ENCODE data around the gene NPAS3.

The NPAS3 gene

GRCh38 chr14:33696165-33696564 lies 757.5 kb downstream of the NPAS3 start:
- no peak for DNase-seq

- no peak for DNase-seq
Observed at GRCh38 chr14:33699300-33699983, 760.8 kb downstream of the NPAS3 start.

- no peak for DNase-seq
Observed at GRCh38 chr14:33700052-33700451, 761.4 kb downstream of the NPAS3 start.

GRCh38 chr14:33702293-33702692 lies 763.6 kb downstream of the NPAS3 start:
- no peak for DNase-seq

- DNase-seq, result no peak
Observed at GRCh38 chr14:33704481-33704880, 765.8 kb downstream of the NPAS3 start.

- DNase-seq, result no peak
Observed at GRCh38 chr14:33705490-33705889, 766.8 kb downstream of the NPAS3 start.

GRCh38 chr14:33707716-33708115 lies 769.0 kb downstream of the NPAS3 start:
- DNase-seq, result no peak

GRCh38 chr14:33709283-33709682 lies 770.6 kb downstream of the NPAS3 start:
- no peak for DNase-seq

- no peak for DNase-seq
Observed at GRCh38 chr14:33709711-33710110, 771.0 kb downstream of the NPAS3 start.

- no peak for DNase-seq
Observed at GRCh38 chr14:33710273-33710672, 771.6 kb downstream of the NPAS3 start.

GRCh38 chr14:33711194-33711593 lies 772.5 kb downstream of the NPAS3 start:
- DNase-seq, result no peak

GRCh38 chr14:33711811-33712216 lies 773.1 kb downstream of the NPAS3 start:
- DNase-seq, result no peak

GRCh38 chr14:33714527-33715226 lies 776.0 kb downstream of the NPAS3 start:
- DNase-seq, result no peak

- DNase-seq, result no peak
Observed at GRCh38 chr14:33715227-33715528, 776.5 kb downstream of the NPAS3 start.

GRCh38 chr14:33716921-33717320 lies 778.2 kb downstream of the NPAS3 start:
- DNase-seq, result no peak

GRCh38 chr14:33717866-33718265 lies 779.2 kb downstream of the NPAS3 start:
- no peak for DNase-seq

- no peak for DNase-seq
Observed at GRCh38 chr14:33720284-33720787, 781.7 kb downstream of the NPAS3 start.

GRCh38 chr14:33726685-33727084 lies 788.0 kb downstream of the NPAS3 start:
- DNase-seq, result no peak

- no peak for DNase-seq
Observed at GRCh38 chr14:33727606-33728005, 788.9 kb downstream of the NPAS3 start.

- DNase-seq, result no peak
Observed at GRCh38 chr14:33728010-33728498, 789.4 kb downstream of the NPAS3 start.

GRCh38 chr14:33730156-33730555 lies 791.5 kb downstream of the NPAS3 start:
- DNase-seq, result no peak

GRCh38 chr14:33732175-33732574 lies 793.5 kb downstream of the NPAS3 start:
- no peak for DNase-seq

GRCh38 chr14:33733310-33733709 lies 794.6 kb downstream of the NPAS3 start:
- no peak for DNase-seq

GRCh38 chr14:33733721-33734120 lies 795.0 kb downstream of the NPAS3 start:
- DNase-seq, result no peak

- DNase-seq, result no peak
Observed at GRCh38 chr14:33734387-33734786, 795.7 kb downstream of the NPAS3 start.
